Measurements from ENCODE around the gene LPIN2.

GRCh38 chr18:3008541-3008940, 4.4 kb downstream of the LPIN2 start:
- TF ChIP-seq, protein P1, sequence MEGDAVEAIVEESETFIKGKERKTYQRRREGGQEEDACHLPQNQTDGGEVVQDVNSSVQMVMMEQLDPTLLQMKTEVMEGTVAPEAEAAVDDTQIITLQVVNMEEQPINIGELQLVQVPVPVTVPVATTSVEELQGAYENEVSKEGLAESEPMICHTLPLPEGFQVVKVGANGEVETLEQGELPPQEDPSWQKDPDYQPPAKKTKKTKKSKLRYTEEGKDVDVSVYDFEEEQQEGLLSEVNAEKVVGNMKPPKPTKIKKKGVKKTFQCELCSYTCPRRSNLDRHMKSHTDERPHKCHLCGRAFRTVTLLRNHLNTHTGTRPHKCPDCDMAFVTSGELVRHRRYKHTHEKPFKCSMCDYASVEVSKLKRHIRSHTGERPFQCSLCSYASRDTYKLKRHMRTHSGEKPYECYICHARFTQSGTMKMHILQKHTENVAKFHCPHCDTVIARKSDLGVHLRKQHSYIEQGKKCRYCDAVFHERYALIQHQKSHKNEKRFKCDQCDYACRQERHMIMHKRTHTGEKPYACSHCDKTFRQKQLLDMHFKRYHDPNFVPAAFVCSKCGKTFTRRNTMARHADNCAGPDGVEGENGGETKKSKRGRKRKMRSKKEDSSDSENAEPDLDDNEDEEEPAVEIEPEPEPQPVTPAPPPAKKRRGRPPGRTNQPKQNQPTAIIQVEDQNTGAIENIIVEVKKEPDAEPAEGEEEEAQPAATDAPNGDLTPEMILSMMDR (IDR thresholded peaks at IDR 0.05; ENCODE audit: borderline replicate concordance, extremely low read depth, low read length, poor library complexity, severe bottlenecking): no peak
- no peak for TF ChIP-seq EZH2 (IDR thresholded peaks at IDR 0.05; ENCODE audit: borderline replicate concordance, low read depth, low read length, severe bottlenecking)
